SH-SY5Y (cell line): ENCODE measurements around the gene FUT9.

Experiments
- GATA2 ChIP-seq: IDR thresholded peaks from 2 replicates; pipeline ENCODE4 v1.6.1; 2011; ENCODE audit warnings: mild to moderate bottlenecking, low read depth, low read length
- GATA3 ChIP-seq: IDR thresholded peaks from 2 replicates; pipeline ENCODE4 v1.6.1; 2011; ENCODE audit warnings: low read depth, mild to moderate bottlenecking, low read length, moderate library complexity

DNA sequence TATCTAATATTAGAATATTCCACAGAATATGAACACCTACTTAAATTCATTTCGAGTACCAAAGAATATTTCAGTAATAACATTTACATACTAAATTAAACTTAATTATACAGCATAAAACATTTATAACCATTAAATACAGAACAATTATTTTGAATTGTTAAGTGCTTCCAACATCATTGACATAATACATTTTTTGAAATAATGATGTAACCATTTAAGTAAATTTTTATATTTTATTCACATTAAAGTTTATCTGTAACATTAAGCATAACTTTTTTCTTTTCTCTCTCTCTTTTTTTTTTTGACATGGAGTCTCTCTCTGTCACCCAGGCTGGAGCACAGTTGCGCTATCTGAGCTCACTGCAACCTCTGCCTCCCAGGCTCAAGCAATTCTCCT is 44.5 kb downstream of the FUT9 start:
- TF ChIP-seq GATA2 = no peak
- no peak for TF ChIP-seq GATA3
